ENCODE data around the gene CERT1.
A peak's percentile ranks its signal among the peaks of the same experiment; 100 is the strongest.

The CERT1 gene

GRCh38 chr5:75471193-75471592, 40.2 kb downstream of the CERT1 start:
- DNase-seq: no peak

GRCh38 chr5:75469017-75469416, 42.4 kb downstream of the CERT1 start:
- DNase-seq: no peak

GRCh38 chr5:75468593-75468992, 42.8 kb downstream of the CERT1 start:
- DNase-seq: no peak

GRCh38 chr5:75466006-75466716, 45.3 kb downstream of the CERT1 start:
- no peak for DNase-seq

GRCh38 chr5:75465480-75465879, 45.9 kb downstream of the CERT1 start:
- DNase-seq: no peak

GRCh38 chr5:75463726-75464125, 47.7 kb downstream of the CERT1 start:
- DNase-seq: no peak

- DNase-seq: peak; percentile 5
Observed at GRCh38 chr5:75461679-75462078, 49.8 kb downstream of the CERT1 start.

GRCh38 chr5:75460942-75461610, 50.4 kb downstream of the CERT1 start:
- DNase-seq: no peak

- no peak for DNase-seq
Observed at GRCh38 chr5:75460532-75460931, 50.9 kb downstream of the CERT1 start.

- DNase-seq: no peak
Observed at GRCh38 chr5:75457691-75458090, 53.7 kb downstream of the CERT1 start.

GRCh38 chr5:75457161-75457560, 54.3 kb downstream of the CERT1 start:
- no peak for DNase-seq

- DNase-seq: no peak
Observed at GRCh38 chr5:75450069-75450468, 61.4 kb downstream of the CERT1 start.

GRCh38 chr5:75446068-75446467, 65.4 kb downstream of the CERT1 start:
- DNase-seq: no peak

- no peak for DNase-seq
Observed at GRCh38 chr5:75441560-75441959, 69.9 kb downstream of the CERT1 start.

GRCh38 chr5:75439276-75439675, 72.2 kb downstream of the CERT1 start:
- no peak for DNase-seq

- no peak for DNase-seq
Observed at GRCh38 chr5:75438722-75439121, 72.7 kb downstream of the CERT1 start.

- peak; percentile 26 for DNase-seq
Observed at GRCh38 chr5:75435096-75435495, 76.3 kb downstream of the CERT1 start.

GRCh38 chr5:75433814-75434506, 77.5 kb downstream of the CERT1 start:
- DNase-seq: peak; percentile 12

- no peak for DNase-seq
Observed at GRCh38 chr5:75414241-75414640, 97.2 kb downstream of the CERT1 start.

- peak; percentile 53 for DNase-seq
Observed at GRCh38 chr5:75412111-75412990, 99.1 kb downstream of the CERT1 start.

- DNase-seq: peak; percentile 28
Observed at GRCh38 chr5:75405296-75405695, 106.1 kb downstream of the CERT1 start.

GRCh38 chr5:75395277-75395676, 116.2 kb downstream of the CERT1 start:
- DNase-seq: no peak

GRCh38 chr5:75389430-75389829, 122.0 kb downstream of the CERT1 start:
- DNase-seq: no peak

All from fibroblast of upper back skin (primary cell).